Upper lobe of left lung (tissue), 4 donors: ENCODE results near the gene CHKB.

Source experiments
- EP300 ChIP-seq, 4 donors: sonication (generic); formaldehyde crosslinking; IDR thresholded peaks; one replicate each; pipeline ENCODE4 v1.5.1; 2017; ENCODE audit warnings: antibody characterized with exemption in 4 of 4, control low read depth in 2 of 4
- TF ChIP-seq, protein P1 (sequence below), 6 experiments: fragments of 450-650 bp in 4 of 6; fragments of 200-600 bp in 2 of 6; sonication (generic) in 2 of 6; IDR thresholded peaks; one replicate each; pipeline ENCODE4 v1.5.1; 2016 to 2019; ENCODE audit warnings: antibody characterized with exemption in 6 of 6

DNA sequence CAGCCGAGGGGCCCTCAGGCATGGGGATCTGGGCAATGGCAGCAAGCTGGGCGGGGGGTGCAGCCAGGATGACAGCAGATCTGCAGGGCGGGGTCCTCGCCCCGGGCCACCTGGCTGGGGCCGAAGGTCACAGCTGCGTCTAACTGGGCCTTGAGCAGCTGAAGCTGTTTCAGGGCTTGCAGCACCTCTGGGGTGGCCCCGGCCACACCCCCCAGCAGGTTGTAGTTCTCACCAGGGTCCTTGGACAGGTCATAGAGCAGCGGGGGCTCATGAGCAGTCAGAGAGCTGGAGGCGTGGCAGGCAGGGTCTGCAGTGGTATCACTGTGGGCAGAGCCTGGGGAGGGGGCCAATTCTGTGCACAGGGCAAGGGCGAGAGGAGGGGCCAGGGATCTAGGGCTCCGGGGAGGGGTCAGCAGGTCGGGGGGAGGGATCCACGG lies 42.5 kb upstream of the CHKB start:
- TF ChIP-seq EP300 (IDR thresholded peaks at IDR 0.05) = no peak
- TF ChIP-seq, protein P1, sequence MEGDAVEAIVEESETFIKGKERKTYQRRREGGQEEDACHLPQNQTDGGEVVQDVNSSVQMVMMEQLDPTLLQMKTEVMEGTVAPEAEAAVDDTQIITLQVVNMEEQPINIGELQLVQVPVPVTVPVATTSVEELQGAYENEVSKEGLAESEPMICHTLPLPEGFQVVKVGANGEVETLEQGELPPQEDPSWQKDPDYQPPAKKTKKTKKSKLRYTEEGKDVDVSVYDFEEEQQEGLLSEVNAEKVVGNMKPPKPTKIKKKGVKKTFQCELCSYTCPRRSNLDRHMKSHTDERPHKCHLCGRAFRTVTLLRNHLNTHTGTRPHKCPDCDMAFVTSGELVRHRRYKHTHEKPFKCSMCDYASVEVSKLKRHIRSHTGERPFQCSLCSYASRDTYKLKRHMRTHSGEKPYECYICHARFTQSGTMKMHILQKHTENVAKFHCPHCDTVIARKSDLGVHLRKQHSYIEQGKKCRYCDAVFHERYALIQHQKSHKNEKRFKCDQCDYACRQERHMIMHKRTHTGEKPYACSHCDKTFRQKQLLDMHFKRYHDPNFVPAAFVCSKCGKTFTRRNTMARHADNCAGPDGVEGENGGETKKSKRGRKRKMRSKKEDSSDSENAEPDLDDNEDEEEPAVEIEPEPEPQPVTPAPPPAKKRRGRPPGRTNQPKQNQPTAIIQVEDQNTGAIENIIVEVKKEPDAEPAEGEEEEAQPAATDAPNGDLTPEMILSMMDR (IDR thresholded peaks at IDR 0.05) = no peak
